HEK293 (cell line): Measurements from ENCODE around the gene TMEM179.
A peak's percentile ranks its signal among the peaks of the same experiment; 100 is the strongest.

ENCODE experiments used
- CTCF ChIA-PET: fragments of 350-600 bp; formaldehyde crosslinking; extraction: SDS; loops from one replicate; lab custom pipeline; 2021; ENCODE audit warnings: antibody characterized with exemption; lab: Yijun Ruan, JAX
- POLR2A ChIA-PET: fragments of 300-600 bp; formaldehyde crosslinking; extraction: SDS; loops from one replicate; lab custom pipeline; 2020; ENCODE audit warnings: antibody characterized with exemption, inconsistent platforms; lab: Yijun Ruan, JAX
- H3K27ac ChIP-seq: fragments of 200-500 bp; sonication (Bioruptor generic); 2 replicates; pipeline ENCODE4 v1.5.1; 2014; ENCODE audit warnings: low read depth, low read length, control low read depth, inconsistent platforms; ENCODE audit errors: extremely low read depth
- H3K36me3 ChIP-seq, 2 experiments: fragments of 200-500 bp in 1 of 2; sonication (Bioruptor generic) in 1 of 2; 1 replicate in 1 of 2; 2 replicates in 1 of 2; pipeline ENCODE4 v1.5.1; 2014 to 2017; ENCODE audit warnings: inconsistent platforms in 2 of 2, low read length in 2 of 2; ENCODE audit not compliant: control insufficient read depth in 2 of 2, insufficient read depth in 1 of 2
- H3K4me1 ChIP-seq: fragments of 200-500 bp; sonication (Bioruptor generic); 2 replicates; pipeline ENCODE4 v1.5.1; 2014; ENCODE audit warnings: mild to moderate bottlenecking, low read length, inconsistent platforms; ENCODE audit not compliant: control insufficient read depth, insufficient read depth
- H3K4me3 ChIP-seq: 2 replicates; pipeline ENCODE4 v1.5.1; 2011; ENCODE audit warnings: low read depth, mild to moderate bottlenecking, control low read depth, low read length, moderate library complexity
- H3K9me3 ChIP-seq: fragments of 200-500 bp; sonication (Bioruptor generic); 2 replicates; pipeline ENCODE4 v1.5.1; 2014; ENCODE audit warnings: low read depth, low read length, inconsistent platforms; ENCODE audit not compliant: control insufficient read depth, insufficient read depth
- FEZF1 ChIP-seq: fragments of 450-650 bp; formaldehyde crosslinking; IDR thresholded peaks from 2 replicates; pipeline ENCODE4 v1.5.1; 2016; ENCODE audit warnings: missing biosample characterization, missing genetic modification characterization
- KLF1 ChIP-seq: fragments of 450-650 bp; formaldehyde crosslinking; IDR thresholded peaks from 2 replicates; pipeline ENCODE4 v1.5.1; 2016; ENCODE audit warnings: missing biosample characterization, missing genetic modification characterization
- PATZ1 ChIP-seq: fragments of 450-650 bp; formaldehyde crosslinking; IDR thresholded peaks from 2 replicates; pipeline ENCODE4 v1.5.1; 2016; ENCODE audit warnings: missing biosample characterization, missing genetic modification characterization
- SP2 ChIP-seq: fragments of 450-650 bp; formaldehyde crosslinking; IDR thresholded peaks from 2 replicates; pipeline ENCODE4 v1.5.1; 2016; ENCODE audit warnings: missing biosample characterization, missing genetic modification characterization
- TCF7L2 ChIP-seq: IDR thresholded peaks from 2 replicates; pipeline ENCODE4 v1.6.1; 2011; ENCODE audit warnings: low read depth, mild to moderate bottlenecking, inconsistent platforms, low read length, moderate library complexity, borderline replicate concordance
- ZBTB20 ChIP-seq: fragments of 450-650 bp; formaldehyde crosslinking; IDR thresholded peaks from 2 replicates; pipeline ENCODE4 v1.5.1; 2016; ENCODE audit warnings: missing biosample characterization, missing genetic modification characterization
- ZBTB48 ChIP-seq: fragments of 450-650 bp; formaldehyde crosslinking; IDR thresholded peaks from 2 replicates; pipeline ENCODE4 v1.5.1; 2016; ENCODE audit warnings: missing biosample characterization, missing genetic modification characterization
- ZBTB7A ChIP-seq: fragments of 450-650 bp; formaldehyde crosslinking; IDR thresholded peaks from 2 replicates; pipeline ENCODE4 v1.5.1; 2016; ENCODE audit warnings: low read depth, missing biosample characterization, missing genetic modification characterization
- ZBTB8A ChIP-seq: fragments of 450-650 bp; formaldehyde crosslinking; IDR thresholded peaks from 2 replicates; pipeline ENCODE4 v1.5.1; 2016; ENCODE audit warnings: missing biosample characterization, missing genetic modification characterization
- ZEB2 ChIP-seq: fragments of 450-650 bp; formaldehyde crosslinking; IDR thresholded peaks from 2 replicates; pipeline ENCODE4 v1.5.1; 2016; ENCODE audit warnings: missing biosample characterization, missing genetic modification characterization
- ZFP37 ChIP-seq: fragments of 450-650 bp; formaldehyde crosslinking; IDR thresholded peaks from 2 replicates; pipeline ENCODE4 v1.5.1; 2016; ENCODE audit warnings: missing biosample characterization, missing genetic modification characterization
- ZFP69B ChIP-seq: fragments of 450-650 bp; formaldehyde crosslinking; IDR thresholded peaks from 2 replicates; pipeline ENCODE4 v1.5.1; 2016; ENCODE audit warnings: missing biosample characterization, missing genetic modification characterization
- ZNF175 ChIP-seq: fragments of 450-650 bp; formaldehyde crosslinking; IDR thresholded peaks from 2 replicates; pipeline ENCODE4 v1.5.1; 2016; ENCODE audit warnings: missing biosample characterization, missing genetic modification characterization
- ZNF19 ChIP-seq: fragments of 450-650 bp; formaldehyde crosslinking; IDR thresholded peaks from 2 replicates; pipeline ENCODE4; 2016; ENCODE audit warnings: missing biosample characterization, missing genetic modification characterization, low read depth
- ZNF2 ChIP-seq: fragments of 450-650 bp; formaldehyde crosslinking; IDR thresholded peaks from 2 replicates; pipeline ENCODE4 v1.5.1; 2016; ENCODE audit warnings: missing biosample characterization, missing genetic modification characterization
- ZNF211 ChIP-seq: fragments of 450-650 bp; formaldehyde crosslinking; IDR thresholded peaks from 2 replicates; pipeline ENCODE4 v1.5.1; 2016; ENCODE audit warnings: low read depth, missing biosample characterization, missing genetic modification characterization
- ZNF239 ChIP-seq: fragments of 450-650 bp; formaldehyde crosslinking; IDR thresholded peaks from 2 replicates; pipeline ENCODE4 v1.5.1; 2016; ENCODE audit warnings: missing biosample characterization, missing genetic modification characterization
- ZNF341 ChIP-seq: fragments of 450-650 bp; formaldehyde crosslinking; IDR thresholded peaks from 2 replicates; pipeline ENCODE4; 2016; ENCODE audit warnings: low read depth, missing biosample characterization, missing genetic modification characterization
- ZNF366 ChIP-seq: fragments of 450-650 bp; formaldehyde crosslinking; conservative IDR thresholded peaks from 2 replicates; pipeline ENCODE4 v1.5.1; 2016; ENCODE audit warnings: missing biosample characterization, missing genetic modification characterization
- ZNF449 ChIP-seq: fragments of 450-650 bp; formaldehyde crosslinking; IDR thresholded peaks from 2 replicates; pipeline ENCODE4 v1.5.1; 2017; ENCODE audit warnings: missing biosample characterization, mild to moderate bottlenecking, missing genetic modification characterization, moderate library complexity
- ZNF473 ChIP-seq: fragments of 450-650 bp; formaldehyde crosslinking; IDR thresholded peaks from 2 replicates; pipeline ENCODE4 v1.5.1; 2017; ENCODE audit warnings: missing biosample characterization, missing genetic modification characterization
- ZNF510 ChIP-seq: fragments of 450-650 bp; formaldehyde crosslinking; IDR thresholded peaks from 2 replicates; pipeline ENCODE4 v1.5.1; 2018; ENCODE audit warnings: mild to moderate bottlenecking, missing genetic modification characterization, missing biosample characterization; ENCODE audit not compliant: insufficient replicate concordance
- ZNF580 ChIP-seq: fragments of 450-650 bp; formaldehyde crosslinking; IDR thresholded peaks from 2 replicates; pipeline ENCODE4 v1.5.1; 2016; ENCODE audit warnings: missing biosample characterization, missing genetic modification characterization
- ZNF660 ChIP-seq: fragments of 450-650 bp; IDR thresholded peaks from 2 replicates; pipeline ENCODE4 v1.5.1; 2018; ENCODE audit warnings: missing biosample characterization, mild to moderate bottlenecking, missing genetic modification characterization
- ZNF704 ChIP-seq: fragments of 450-650 bp; formaldehyde crosslinking; IDR thresholded peaks from 2 replicates; pipeline ENCODE4 v1.5.1; 2016; ENCODE audit warnings: missing biosample characterization, missing genetic modification characterization
- ZSCAN30 ChIP-seq: fragments of 450-650 bp; IDR thresholded peaks from 2 replicates; pipeline ENCODE4 v1.5.1; 2018; ENCODE audit warnings: missing biosample characterization, mild to moderate bottlenecking, missing genetic modification characterization, moderate library complexity

TMEM179 gene

GRCh38 chr14:104651876-104652260 is 47.3 kb upstream of the TMEM179 start:
- Histone ChIP-seq H3K27ac (no peak overlapping the region), H3K4me1 (no peaks in the 10 kb centered on the region; the same call in 1 of the 2 replicates), H3K9me3 (no peaks in the 10 kb centered on the region), H3K36me3 (no peaks in the 10 kb centered on the region), H3K4me3 (no peak overlapping the region)
- TF ChIP-seq ZNF2 (tag by site-specific recombination) (no peak), ZSCAN30 (no peak), SP2 (tag by site-specific recombination) (no peak), ZNF473 (no peak), ZNF175 (no peak), ZNF341 (no peak), TCF7L2 (no peak), ZNF510 (no peak)
- ChIA-PET POLR2A (no interaction called here), CTCF (interaction anchor here (1.5 kb wide), 1 partner anchor 26 kb away, joined by 3 read pairs; no protein-coding TSS in a partner anchor)

- H3K36me3 ChIP-seq, result no peaks in the 10 kb centered on the region
- 0 out of 2 replicates have a peak, but pooled peaks have one; percentile 3 for TF ChIP-seq KLF1 (tag by site-specific recombination)
- no peak for TF ChIP-seq ZNF660 (tag by site-specific recombination)
- H3K27ac ChIP-seq, result no peak overlapping the region
- H3K9me3 ChIP-seq, result no peaks in the 10 kb centered on the region
- CTCF ChIA-PET, result interaction anchor here (0.9 to 1.5 kb wide), 2 partner anchors 27 to 75 kb away, joined by 3 read pairs; no protein-coding TSS in a partner anchor
- H3K4me1 ChIP-seq, result no peaks in the 10 kb centered on the region; the same call in 1 of the 2 replicates
- POLR2A ChIA-PET, result no interaction called here
- no peak overlapping the region for H3K4me3 ChIP-seq
These were observed 46.7 kb upstream of the TMEM179 start for GRCh38 chr14:104650981-104651875.

GRCh38 chr14:104650057-104650980 is 45.7 kb upstream of the TMEM179 start:
- ChIA-PET CTCF (interaction anchor here (0.9 to 1.5 kb wide), 2 partner anchors 28 to 74 kb away, joined by 3 read pairs; no protein-coding TSS in a partner anchor), POLR2A (no interaction called here)
- Histone ChIP-seq H3K4me1 (no peaks in the 10 kb centered on the region; the same call in 1 of the 2 replicates), H3K36me3 (no peaks in the 10 kb centered on the region), H3K4me3 (peak overlapping the region; percentile 36), H3K27ac (no peak overlapping the region), H3K9me3 (no peaks in the 10 kb centered on the region)
- TF ChIP-seq ZBTB8A (no peak), ZNF449 (no peak), FEZF1 (tag by site-specific recombination) (no peak), ZBTB20 (tag by site-specific recombination) (no peak), ZFP69B (tag by site-specific recombination) (0 out of 2 replicates have a peak, but pooled peaks have one; percentile 26), ZEB2 (tag by site-specific recombination) (no peak), ZNF580 (tag by site-specific recombination) (no peak), ZNF19 (no peak), ZFP37 (no peak), ZBTB7A (tag by site-specific recombination) (0 out of 2 replicates have a peak, but pooled peaks have one; percentile 82), ZNF704 (tag by site-specific recombination) (no peak), ZNF366 (peak; percentile 62; the same call in 1 of the 2 replicates), ZBTB48 (tag by site-specific recombination) (no peak), ZNF211 (tag by site-specific recombination) (no peak), PATZ1 (peak; percentile 73), ZNF239 (tag by site-specific recombination) (no peak)
